Natural killer cell (primary cell): ENCODE results near the gene PRKAR1B. TPM values are rescaled to one million over a fixed set of nuclear protein-coding genes. Genes with fewer than 3 reads are reported as not detected.

Experiments
- ATAC-seq, 3 donors: fragments of 150-1000 bp in 2 of 3; fragments of 200-7000 bp in 1 of 3; cut with Tn5 transposase; 1 replicate in 1 of 3; 2 replicates in 2 of 3; pipeline ENCODE4 v1.10.0; 2021; ENCODE audit warnings: mild to moderate bottlenecking in 2 of 3, moderate library complexity in 2 of 3
- DNase-seq, 2 donors: peaks; one replicate each; pipeline versions ENCODE4 v3.0.0 to v3.0.0-alpha.2; 2013 to 2021; ENCODE audit warnings: mixed read lengths in 1 of 2
- H3K27ac ChIP-seq: one replicate; pipeline ENCODE4 v1.5.1; 2013; ENCODE audit warnings: mild to moderate bottlenecking, low read length
- H3K27me3 ChIP-seq: one replicate; pipeline ENCODE4 v1.6.1; 2013; ENCODE audit warnings: low read length; ENCODE audit not compliant: control insufficient read depth, insufficient read depth
- H3K36me3 ChIP-seq: one replicate; pipeline ENCODE4 v1.6.1; 2013; ENCODE audit warnings: low read length; ENCODE audit not compliant: control insufficient read depth, insufficient read depth
- H3K4me1 ChIP-seq: one replicate; pipeline ENCODE4 v1.6.1; 2013; ENCODE audit warnings: low read length; ENCODE audit not compliant: control insufficient read depth, insufficient read depth
- H3K4me3 ChIP-seq: one replicate; pipeline ENCODE4 v1.5.1; 2013; ENCODE audit warnings: low read length
- H3K9me3 ChIP-seq: one replicate; pipeline ENCODE4 v1.6.1; 2013; ENCODE audit warnings: low read length; ENCODE audit not compliant: control insufficient read depth, insufficient read depth
- H3K27ac Mint-ChIP-seq, 2 donors: one replicate each; pipeline ENCODE4 v1.8.0; 2022; ENCODE audit warnings: mild to moderate bottlenecking in 2 of 2, mixed read lengths in 2 of 2, moderate library complexity in 1 of 2
- H3K27me3 Mint-ChIP-seq, 2 donors: one replicate each; pipeline ENCODE4 v1.8.0; 2022; ENCODE audit warnings: low read depth in 2 of 2, mixed read lengths in 2 of 2
- H3K36me3 Mint-ChIP-seq: one replicate; pipeline ENCODE4 v1.8.0; 2022; ENCODE audit warnings: mixed read lengths
- H3K4me1 Mint-ChIP-seq, 2 donors: one replicate each; pipeline ENCODE4 v1.8.0; 2022; ENCODE audit warnings: mixed read lengths in 2 of 2
- H3K4me3 Mint-ChIP-seq: one replicate; pipeline ENCODE4 v1.8.0; 2022; ENCODE audit warnings: mild to moderate bottlenecking, moderate library complexity, mixed read lengths
- H3K9me3 Mint-ChIP-seq, 2 donors: one replicate each; pipeline ENCODE4 v1.8.0; 2022; ENCODE audit warnings: mixed read lengths in 2 of 2
- WGBS: methylation state at CpG from one replicate; pipeline ENCODE4 v1.1.7; 2013; ENCODE audit warnings: missing lambda C conversion rate; ENCODE audit not compliant: insufficient coverage; 5-methylcytosine and 5-hydroxymethylcytosine counted together
- intact Hi-C: fragments of 100-400 bp; cut with micrococcal nuclease; formaldehyde crosslinking; loops from one replicate; pipeline ENCODE4 v1.14.2; 2022
- total RNA-seq, 4 donors: library from RNA; stranded (reverse); fragments of 120-200 nt in 1 of 4; gene quantifications; one replicate each; pipeline versions ENCODE4 v1.2.3 to v1.2.4, GENCODE V29; 2013 to 2022
- TF ChIP-seq, protein P1 (sequence below): fragments of 200-600 bp; IDR thresholded peaks from one replicate; pipeline ENCODE4 v1.8.0; 2022; ENCODE audit warnings: antibody characterized with exemption

PRKAR1B gene
- total RNA-seq, 3 donors from 2014 or later (not counting 1 experiment from before 2014, with no cell fraction given) = 2.4 to 3.8 (median 3.0) TPM

DNA sequence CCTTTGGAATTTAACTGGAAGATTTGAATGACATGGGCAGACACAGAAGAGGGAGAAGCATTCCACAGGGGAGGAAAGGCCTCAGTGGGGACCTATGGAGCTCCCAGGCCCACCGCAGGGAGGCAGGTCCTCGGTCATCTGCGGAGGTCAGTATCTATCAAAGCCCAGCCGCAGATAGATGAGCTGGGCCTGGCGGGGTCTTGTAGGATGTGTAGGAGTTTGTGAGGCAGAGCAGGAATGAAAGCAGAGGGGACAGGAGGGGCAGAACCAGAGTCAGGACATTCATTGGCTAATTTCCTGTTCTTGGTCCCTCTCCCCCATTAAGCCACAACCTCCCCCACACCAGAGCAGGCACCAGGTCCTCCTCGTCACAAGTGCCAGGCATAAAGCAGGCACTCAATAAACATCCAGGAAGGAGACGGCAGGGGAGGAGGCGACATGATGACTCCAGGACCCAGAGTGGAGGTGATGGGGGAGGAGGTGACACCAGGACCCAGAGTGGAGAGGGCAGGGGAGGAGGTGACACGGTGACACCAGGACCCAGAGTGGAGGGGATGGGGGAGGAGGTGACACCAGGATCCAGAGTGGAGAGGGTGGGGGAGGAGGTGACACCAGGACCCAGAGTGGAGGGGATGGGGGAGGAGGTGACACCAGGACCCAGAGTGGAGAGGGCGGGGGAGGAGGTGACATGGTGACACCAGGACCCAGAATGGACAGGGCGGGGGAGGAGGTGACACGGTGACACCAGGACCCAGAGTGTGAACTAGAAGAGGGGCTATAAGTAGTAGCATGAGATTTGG, 123.7 kb downstream of the PRKAR1B start:
- H3K27ac ChIP-seq = peak overlapping the region; percentile 98
- TF ChIP-seq, protein P1, sequence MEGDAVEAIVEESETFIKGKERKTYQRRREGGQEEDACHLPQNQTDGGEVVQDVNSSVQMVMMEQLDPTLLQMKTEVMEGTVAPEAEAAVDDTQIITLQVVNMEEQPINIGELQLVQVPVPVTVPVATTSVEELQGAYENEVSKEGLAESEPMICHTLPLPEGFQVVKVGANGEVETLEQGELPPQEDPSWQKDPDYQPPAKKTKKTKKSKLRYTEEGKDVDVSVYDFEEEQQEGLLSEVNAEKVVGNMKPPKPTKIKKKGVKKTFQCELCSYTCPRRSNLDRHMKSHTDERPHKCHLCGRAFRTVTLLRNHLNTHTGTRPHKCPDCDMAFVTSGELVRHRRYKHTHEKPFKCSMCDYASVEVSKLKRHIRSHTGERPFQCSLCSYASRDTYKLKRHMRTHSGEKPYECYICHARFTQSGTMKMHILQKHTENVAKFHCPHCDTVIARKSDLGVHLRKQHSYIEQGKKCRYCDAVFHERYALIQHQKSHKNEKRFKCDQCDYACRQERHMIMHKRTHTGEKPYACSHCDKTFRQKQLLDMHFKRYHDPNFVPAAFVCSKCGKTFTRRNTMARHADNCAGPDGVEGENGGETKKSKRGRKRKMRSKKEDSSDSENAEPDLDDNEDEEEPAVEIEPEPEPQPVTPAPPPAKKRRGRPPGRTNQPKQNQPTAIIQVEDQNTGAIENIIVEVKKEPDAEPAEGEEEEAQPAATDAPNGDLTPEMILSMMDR = no peak
- WGBS = 59% methylated on average over 12 of the region's 12 CpGs
- Mint-ChIP-seq H3K4me1 (peaks cover 24 to 43% of the 10 kb centered on the region in 2 donors), H3K27ac (peak overlapping the region; percentile 100), H3K4me3 (peak overlapping the region; percentile 98), H3K9me3 (no peaks in the 10 kb centered on the region), H3K27me3 (no peaks in the 10 kb centered on the region), H3K36me3 (no peaks in the 10 kb centered on the region)
- intact Hi-C loops = loop anchor here (5.0 kb wide), 2 partner anchors 136 to 319 kb away; no protein-coding TSS in a partner anchor
- H3K36me3 ChIP-seq = no peaks in the 10 kb centered on the region
- peak; percentile 55 to 75 for DNase-seq
- peak overlapping the region; percentile 41 for H3K4me3 ChIP-seq
- H3K4me1 ChIP-seq = peaks cover 70% of the 10 kb centered on the region
- no peaks in the 10 kb centered on the region for H3K27me3 ChIP-seq
- peak; percentile 28 to 72 (median 52) for ATAC-seq
- no peaks in the 10 kb centered on the region for H3K9me3 ChIP-seq

DNA sequence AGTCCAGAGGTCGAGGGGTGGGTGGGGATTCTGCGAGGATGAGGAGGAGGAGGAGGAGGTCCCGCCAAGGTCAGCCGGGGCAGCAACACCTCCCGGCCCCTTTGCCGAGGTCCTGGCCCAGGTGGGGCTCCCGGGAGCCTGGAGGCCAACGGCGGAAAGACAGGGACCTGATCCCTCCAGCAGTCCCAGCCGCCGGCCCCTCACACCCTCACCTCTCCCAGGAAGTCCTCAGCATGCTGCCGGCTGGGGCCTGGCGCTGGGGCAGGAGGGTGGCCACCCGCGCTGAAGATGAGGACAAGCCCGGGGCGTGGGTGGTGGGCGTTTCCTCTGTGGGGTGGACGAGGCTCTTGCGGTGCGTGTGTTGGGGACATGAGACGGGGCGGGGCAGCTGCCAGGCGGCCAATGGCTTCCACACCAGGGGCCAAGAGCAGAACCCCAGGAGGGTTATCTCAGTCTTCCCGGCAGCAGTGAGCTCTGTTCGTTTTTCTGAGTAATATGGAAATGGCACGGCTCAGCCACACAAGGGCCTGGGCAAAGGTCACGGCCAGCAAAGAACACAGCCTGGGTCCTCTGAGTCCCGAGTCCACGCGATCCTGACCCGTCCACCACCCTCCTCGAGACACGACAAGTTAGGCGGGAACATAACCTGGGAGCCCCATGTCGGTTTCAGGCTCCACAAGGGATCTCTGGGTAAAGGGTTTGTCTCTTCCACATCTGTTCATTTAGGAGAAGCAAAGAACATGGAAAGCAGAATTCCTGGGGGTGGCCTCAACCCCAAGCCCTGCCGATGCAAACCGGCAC, 124.5 kb downstream of the PRKAR1B start:
- H3K27ac ChIP-seq = peak overlapping the region; percentile 98
- intact Hi-C loops = loop anchor here (5.0 kb wide), 2 partner anchors 135 to 320 kb away; no protein-coding TSS in a partner anchor
- H3K27me3 ChIP-seq = no peaks in the 10 kb centered on the region
- H3K4me3 ChIP-seq = no peak overlapping the region
- ATAC-seq (no peak), DNase-seq (peak; percentile 44 to 56)
- Mint-ChIP-seq H3K27me3 (no peaks in the 10 kb centered on the region), H3K36me3 (no peaks in the 10 kb centered on the region), H3K27ac (peak overlapping the region; percentile 100), H3K4me1 (peaks cover 24 to 43% of the 10 kb centered on the region in 2 donors), H3K9me3 (no peaks in the 10 kb centered on the region), H3K4me3 (peak overlapping the region; percentile 98)
- TF ChIP-seq, protein P1 = no peak
- H3K4me1 ChIP-seq = peaks cover 67% of the 10 kb centered on the region
- H3K36me3 ChIP-seq = no peaks in the 10 kb centered on the region
- no peaks in the 10 kb centered on the region for H3K9me3 ChIP-seq
- WGBS = 43% methylated on average over 38 of the region's 38 CpGs

DNA sequence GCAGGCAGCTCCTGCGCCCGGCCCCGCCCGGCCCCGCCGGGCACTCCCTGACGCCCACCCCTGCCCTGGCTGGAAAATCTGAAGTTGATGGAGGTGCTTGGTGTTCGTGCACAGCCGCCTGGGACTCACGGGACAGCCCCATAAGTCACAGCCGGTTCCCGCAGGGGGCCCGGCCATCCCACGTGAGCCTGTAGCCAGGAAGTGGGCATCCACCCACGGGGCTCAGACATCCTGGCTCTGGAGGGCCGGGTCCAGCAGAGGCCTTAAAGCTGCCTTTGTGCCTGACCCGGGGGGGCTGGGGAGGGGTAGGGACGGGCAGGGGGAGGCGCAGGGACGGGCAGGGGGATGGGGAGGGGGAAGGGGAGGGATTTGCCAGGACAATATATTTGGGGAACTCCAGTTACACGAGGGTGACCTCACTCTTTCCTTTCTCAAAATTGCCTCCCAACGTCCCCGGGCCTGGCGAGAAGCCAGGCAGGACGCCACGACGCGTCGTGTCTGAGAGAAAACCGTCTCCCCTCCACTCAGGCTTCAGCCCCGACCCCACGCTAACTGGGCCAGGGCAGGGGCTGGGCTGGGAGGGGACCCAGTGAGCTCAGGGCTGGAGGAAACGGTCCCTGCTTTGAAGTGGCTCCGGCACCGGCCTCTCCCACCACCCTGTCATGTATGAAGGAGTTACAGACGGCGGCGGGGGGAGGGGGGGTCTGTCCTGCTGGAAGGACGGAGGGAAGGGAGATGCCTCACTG, 125.3 kb downstream of the PRKAR1B start:
- H3K36me3 ChIP-seq = no peaks in the 10 kb centered on the region
- DNase-seq (peak; percentile 76 to 93), ATAC-seq (peak; percentile 30 to 57 (median 56))
- no peaks in the 10 kb centered on the region for H3K9me3 ChIP-seq
- peak overlapping the region; percentile 14 for H3K4me3 ChIP-seq
- Mint-ChIP-seq H3K4me1 (peaks cover 24 to 43% of the 10 kb centered on the region in 2 donors), H3K27ac (peak overlapping the region; percentile 100), H3K27me3 (no peaks in the 10 kb centered on the region), H3K9me3 (no peaks in the 10 kb centered on the region), H3K36me3 (no peaks in the 10 kb centered on the region), H3K4me3 (peak overlapping the region; percentile 61)
- peak overlapping the region; percentile 98 for H3K27ac ChIP-seq
- intact Hi-C loops = loop anchor here (5.0 kb wide), 2 partner anchors 134 to 321 kb away; no protein-coding TSS in a partner anchor
- H3K4me1 ChIP-seq = peaks cover 67% of the 10 kb centered on the region
- under 1% methylated on average over 34 of the region's 39 CpGs for WGBS
- TF ChIP-seq, protein P1 = no peak
- H3K27me3 ChIP-seq = no peaks in the 10 kb centered on the region
